BLaER1 treated with 17β-estradiol and CSF1 and Interleukin-3, amounts not matched to agents 10 nM and 100 nM (cell line): ENCODE results near the gene MMP15.
A peak's percentile ranks its signal among the peaks of the same experiment; 100 is the strongest.
"Not testable (repeated sequence)": the region's sequence is repeated elsewhere in the genome, so short reads cannot be mapped to it uniquely, and the experiment has no call there.

Experiments used
- H3K27ac ChIP-seq, 11 experiments: shearing (Covaris generic); formaldehyde crosslinking; 2 replicates each; pipeline ENCODE4 v1.8.1; 2022
- H3K27me3 ChIP-seq, 11 experiments: shearing (Covaris generic); formaldehyde crosslinking; 2 replicates each; pipeline ENCODE4 v1.8.1; 2022
- H3K36me3 ChIP-seq, 11 experiments: shearing (Covaris generic); formaldehyde crosslinking; 2 replicates each; pipeline ENCODE4 v1.8.1; 2022
- H3K4me1 ChIP-seq, 10 experiments: shearing (Covaris generic); formaldehyde crosslinking; 2 replicates each; pipeline ENCODE4 v1.8.1; 2022
- H3K4me2 ChIP-seq, 11 experiments: shearing (Covaris generic); formaldehyde crosslinking; 2 replicates each; pipeline ENCODE4 v1.8.1; 2022
- H3K4me3 ChIP-seq, 10 experiments: shearing (Covaris generic); formaldehyde crosslinking; 2 replicates each; pipeline ENCODE4 v1.8.1; 2022
- H3K9ac ChIP-seq, 11 experiments: shearing (Covaris generic); formaldehyde crosslinking; 2 replicates each; pipeline ENCODE4 v1.8.1; 2022
- H3K9me3 ChIP-seq, 11 experiments: shearing (Covaris generic); formaldehyde crosslinking; replicated peaks in 1 of 11; 2 replicates each; pipeline ENCODE4 v1.8.1; 2022
- H4K20me1 ChIP-seq, 11 experiments: shearing (Covaris generic); formaldehyde crosslinking; 2 replicates each; pipeline ENCODE4 v1.8.1; 2022
- Cebpa-rat ChIP-seq, 11 experiments: shearing (Covaris generic); IDR thresholded peaks; 2 replicates each; pipeline ENCODE4 v1.8.1; 2022

The MMP15 gene

GRCh38 chr16:58053682-58054005, 28.1 kb downstream of the MMP15 start:
- Histone ChIP-seq H4K20me1 (no peaks in the 10 kb centered on the region), H3K4me1 (peaks cover 0 to 37% (median 12%) of the 10 kb centered on the region in 10 experiments; a peak in 16 of 20 replicates)

DNA sequence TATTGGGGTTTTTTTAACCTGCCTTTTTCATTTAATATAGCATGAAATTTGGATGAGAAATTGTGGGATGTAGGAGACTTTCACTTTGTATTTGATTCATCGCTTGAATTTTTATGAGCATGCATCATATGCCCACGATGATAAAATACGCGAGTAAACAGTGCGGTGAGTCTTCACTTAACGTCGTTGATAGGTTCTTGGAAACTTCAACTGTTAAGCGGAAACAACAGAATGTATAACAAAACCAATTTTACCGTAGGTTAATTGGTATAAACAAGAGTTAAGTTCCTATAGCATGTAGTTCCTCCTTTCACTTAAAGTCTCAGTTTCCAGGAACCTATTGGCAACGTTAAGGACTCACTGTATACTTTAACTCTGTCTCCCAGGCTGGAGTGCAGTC, 28.7 kb downstream of the MMP15 start:
- Histone ChIP-seq H3K4me2 (no peak overlapping the region), H3K36me3 (no peaks in the 10 kb centered on the region), H3K4me3 (no peak overlapping the region), H3K27ac (no peak overlapping the region), H3K9me3 (peaks cover 0 to 9% (median 0%) of the 10 kb centered on the region in 11 experiments; a peak in 3 of 22 replicates), H3K4me1 (peaks cover 0 to 34% (median 12%) of the 10 kb centered on the region in 10 experiments; a peak in 16 of 20 replicates), H3K27me3 (no peaks in the 10 kb centered on the region), H3K9ac (no peak overlapping the region), H4K20me1 (no peaks in the 10 kb centered on the region)
- TF ChIP-seq Cebpa-rat (IDR thresholded peaks at IDR 0.05) = no peak

More at GRCh38 chr16:58053682-58054005, 28.1 kb downstream of the MMP15 start:
- TF ChIP-seq Cebpa-rat (IDR thresholded peaks at IDR 0.05) = 0 out of 22 replicates have a peak, but pooled peaks of 1 of the 11 experiments have one; percentile 17
- H3K36me3 ChIP-seq = no peaks in the 10 kb centered on the region
- no peak overlapping the region for H3K9ac ChIP-seq
- no peak overlapping the region for H3K4me2 ChIP-seq
- no peaks in the 10 kb centered on the region for H3K27me3 ChIP-seq
- H3K27ac ChIP-seq = no peak overlapping the region
- no peak overlapping the region for H3K4me3 ChIP-seq
- H3K9me3 ChIP-seq = peaks cover 0 to 9% (median 0%) of the 10 kb centered on the region in 11 experiments; a peak in 3 of 22 replicates

DNA sequence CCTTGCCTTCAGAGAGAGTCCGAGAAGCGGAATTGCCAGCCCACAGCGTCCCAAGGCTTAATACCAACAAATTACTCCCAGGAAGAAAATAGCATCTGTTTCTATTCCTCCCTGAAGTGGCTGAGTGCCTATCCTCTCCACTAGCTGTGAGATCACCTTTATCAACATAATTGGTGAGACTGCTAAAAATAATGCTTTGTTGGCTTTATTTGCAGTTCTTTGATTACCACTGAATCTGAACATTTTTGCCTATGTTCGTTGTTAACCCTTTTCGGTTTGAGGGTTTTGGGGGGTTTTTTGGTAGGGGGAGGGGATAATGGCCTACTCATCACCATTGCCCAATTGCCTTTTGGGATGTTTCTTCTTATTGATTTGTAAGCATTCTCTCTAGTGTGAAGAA, 31.0 kb downstream of the MMP15 start:
- H3K4me3 ChIP-seq = no peak overlapping the region
- no peak for TF ChIP-seq Cebpa-rat (IDR thresholded peaks at IDR 0.05)

DNA sequence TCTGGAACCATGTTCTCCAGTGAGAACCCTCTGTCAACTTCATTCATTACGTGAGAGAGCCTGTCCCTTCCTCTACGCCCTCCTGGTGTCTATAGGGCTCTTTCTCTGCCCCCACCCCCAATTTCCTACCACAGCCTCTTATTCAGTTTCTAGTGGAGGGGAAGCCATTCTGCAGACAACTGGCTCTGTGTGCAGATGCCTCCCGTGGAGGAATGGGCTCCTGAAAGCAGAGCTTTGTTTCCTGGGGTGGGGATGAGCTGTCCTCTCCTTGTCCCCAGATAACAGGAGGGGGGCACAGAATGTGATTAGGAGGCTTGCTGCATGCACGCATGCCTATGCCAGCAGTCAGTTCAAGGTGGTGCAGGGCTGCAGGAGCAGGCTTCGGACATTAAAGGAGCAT, 31.6 kb downstream of the MMP15 start:
- Histone ChIP-seq H3K4me3 (no peak overlapping the region), H3K9ac (no peak overlapping the region), H3K27me3 (no peaks in the 10 kb centered on the region), H3K4me1 (peaks cover 0 to 14% (median 4%) of the 10 kb centered on the region in 10 experiments; a peak in 9 of 20 replicates), H3K4me2 (no peak overlapping the region), H4K20me1 (no peaks in the 10 kb centered on the region), H3K27ac (no peak overlapping the region), H3K9me3 (peaks cover 0 to 9% (median 0%) of the 10 kb centered on the region in 11 experiments; a peak in 3 of 22 replicates), H3K36me3 (no peaks in the 10 kb centered on the region)
- TF ChIP-seq Cebpa-rat (IDR thresholded peaks at IDR 0.05) = no peak

More for the DNA sequence above, 31.0 kb downstream of the MMP15 start:
- Histone ChIP-seq H3K27me3 (no peaks in the 10 kb centered on the region), H4K20me1 (no peaks in the 10 kb centered on the region), H3K27ac (no peak overlapping the region), H3K4me2 (no peak overlapping the region), H3K9ac (no peak overlapping the region), H3K4me1 (peaks cover 0 to 17% (median 4%) of the 10 kb centered on the region in 10 experiments; a peak in 9 of 20 replicates), H3K36me3 (no peaks in the 10 kb centered on the region), H3K9me3 (peaks cover 0 to 9% (median 0%) of the 10 kb centered on the region in 11 experiments; a peak in 3 of 22 replicates)

DNA sequence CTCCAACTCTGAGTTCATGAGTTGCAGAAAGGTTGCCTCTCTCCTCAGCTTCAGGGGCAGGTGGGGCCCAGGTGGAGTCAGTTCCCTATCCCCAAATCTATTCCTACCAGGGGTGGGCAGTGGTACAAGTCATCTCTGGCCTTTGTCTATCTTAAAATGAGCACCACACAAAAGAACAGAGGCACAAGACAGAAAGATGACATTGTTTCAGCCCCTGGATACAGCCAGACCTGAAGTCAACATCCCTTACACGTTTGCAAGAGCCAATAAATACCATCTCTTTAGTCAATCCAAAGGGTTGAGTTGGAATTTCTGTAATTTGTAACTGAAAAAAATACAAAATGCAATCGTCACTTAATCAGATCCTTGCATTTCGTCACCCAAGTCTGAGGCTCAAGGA, 32.2 kb downstream of the MMP15 start:
- Histone ChIP-seq H3K4me2 (no peak overlapping the region), H3K27ac (no peak overlapping the region), H3K27me3 (no peaks in the 10 kb centered on the region), H3K36me3 (no peaks in the 10 kb centered on the region), H3K4me1 (peaks cover 0 to 9% (median 4%) of the 10 kb centered on the region in 10 experiments; a peak in 9 of 20 replicates), H3K4me3 (no peak overlapping the region), H3K9ac (no peak overlapping the region), H4K20me1 (no peaks in the 10 kb centered on the region), H3K9me3 (peaks cover 0 to 8% (median 0%) of the 10 kb centered on the region in 11 experiments; a peak in 3 of 22 replicates)
- no peak for TF ChIP-seq Cebpa-rat (IDR thresholded peaks at IDR 0.05)

DNA sequence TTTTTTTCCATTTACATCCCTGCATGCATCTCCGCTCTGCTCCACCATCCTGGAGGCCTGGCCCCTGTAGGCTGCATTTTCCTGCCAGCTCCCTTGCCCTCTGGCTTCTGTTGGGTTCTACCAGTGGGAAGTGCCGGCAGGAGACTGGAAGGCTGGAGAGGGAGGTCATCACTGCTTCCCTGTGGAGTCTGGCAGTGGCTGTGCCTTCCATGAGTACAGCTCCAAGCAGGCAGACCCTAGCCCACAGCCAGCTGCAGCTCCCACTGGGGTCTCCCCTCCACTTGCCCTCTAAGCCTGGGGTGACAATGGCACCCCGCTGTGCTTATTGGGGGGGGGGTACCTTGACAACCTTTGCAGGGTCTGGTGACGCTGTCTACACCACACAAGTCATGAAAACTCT, 37.3 kb downstream of the MMP15 start:
- no peaks in the 10 kb centered on the region for H4K20me1 ChIP-seq
- H3K9me3 ChIP-seq = no peaks in the 10 kb centered on the region
- H3K4me2 ChIP-seq = no peak overlapping the region

DNA sequence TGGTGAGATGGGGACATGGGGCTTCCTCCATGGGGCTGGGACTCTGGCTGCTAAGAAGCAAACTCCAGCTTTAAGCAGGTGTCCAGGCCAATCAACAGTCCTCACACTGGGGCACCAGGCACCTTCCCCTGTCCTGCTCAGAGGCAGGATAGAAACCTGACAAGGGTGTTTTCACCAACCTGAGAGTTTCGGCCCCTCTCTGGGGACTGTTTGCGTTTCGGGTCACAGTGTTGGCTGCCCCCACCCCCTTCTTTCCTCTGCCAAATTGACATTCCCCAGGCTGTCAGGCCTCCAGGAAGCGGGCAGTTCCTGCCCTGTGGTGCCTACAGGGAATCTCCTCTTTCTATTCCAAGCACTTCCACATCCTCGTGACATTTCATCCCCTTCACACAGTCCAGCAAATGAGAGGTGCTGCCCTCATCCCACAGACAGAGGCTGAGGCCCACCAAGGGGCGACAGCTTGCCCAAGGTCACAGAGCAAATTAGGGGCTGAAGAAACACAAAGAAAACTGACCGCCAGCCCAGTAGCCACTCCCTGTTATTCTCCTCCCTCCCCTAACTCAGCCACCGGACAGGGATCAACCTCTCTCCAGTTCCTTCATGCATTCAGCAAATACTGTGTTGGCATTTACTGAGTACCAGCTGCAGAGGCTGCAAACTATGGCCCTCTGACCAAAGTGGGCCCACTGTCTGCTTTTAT, 38.0 kb downstream of the MMP15 start:
- H3K9ac ChIP-seq = no peak overlapping the region; a peak in 1 of 22 replicates
- peaks cover 0 to 5% (median 0%) of the 10 kb centered on the region in 10 experiments; a peak in 2 of 20 replicates for H3K4me1 ChIP-seq
- no peak overlapping the region for H3K27ac ChIP-seq
- no peak overlapping the region; a peak in 1 of 22 replicates for H3K4me2 ChIP-seq
- no peak overlapping the region for H3K4me3 ChIP-seq
- no peaks in the 10 kb centered on the region for H3K9me3 ChIP-seq
- H3K27me3 ChIP-seq = no peaks in the 10 kb centered on the region
- no peaks in the 10 kb centered on the region for H4K20me1 ChIP-seq
- no peaks in the 10 kb centered on the region for H3K36me3 ChIP-seq
- TF ChIP-seq Cebpa-rat (IDR thresholded peaks at IDR 0.05) = no peak

More for the DNA sequence above, 37.3 kb downstream of the MMP15 start:
- H3K4me3 ChIP-seq = no peak overlapping the region
- no peaks in the 10 kb centered on the region for H3K36me3 ChIP-seq
- H3K9ac ChIP-seq = no peak overlapping the region
- H3K27ac ChIP-seq = no peak overlapping the region
- peaks cover 0 to 5% (median 0%) of the 10 kb centered on the region in 10 experiments; a peak in 1 of 20 replicates for H3K4me1 ChIP-seq
- no peaks in the 10 kb centered on the region for H3K27me3 ChIP-seq
- TF ChIP-seq Cebpa-rat (IDR thresholded peaks at IDR 0.05) = no peak

DNA sequence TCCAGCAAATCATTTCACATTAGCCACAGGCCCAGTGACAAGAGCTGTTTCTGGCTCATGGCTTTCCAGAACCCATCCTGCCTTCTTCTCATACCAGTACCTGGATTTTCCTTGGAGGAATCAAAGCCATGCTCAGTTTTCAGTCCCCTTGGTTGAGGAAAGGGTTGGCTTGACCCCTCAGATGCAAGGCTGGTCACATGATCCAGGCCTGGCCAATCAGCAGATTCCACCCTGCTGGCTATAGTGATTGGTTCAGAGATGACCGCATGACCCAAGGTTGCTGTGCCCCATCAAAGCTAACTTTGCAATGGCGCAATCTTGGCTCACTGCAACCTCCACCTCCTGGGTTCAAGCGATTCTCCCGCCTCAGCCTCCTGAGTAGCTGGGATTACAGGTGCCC, 45.0 kb downstream of the MMP15 start:
- H3K4me2 ChIP-seq = no peak overlapping the region
- TF ChIP-seq Cebpa-rat (IDR thresholded peaks at IDR 0.05) = no peak

DNA sequence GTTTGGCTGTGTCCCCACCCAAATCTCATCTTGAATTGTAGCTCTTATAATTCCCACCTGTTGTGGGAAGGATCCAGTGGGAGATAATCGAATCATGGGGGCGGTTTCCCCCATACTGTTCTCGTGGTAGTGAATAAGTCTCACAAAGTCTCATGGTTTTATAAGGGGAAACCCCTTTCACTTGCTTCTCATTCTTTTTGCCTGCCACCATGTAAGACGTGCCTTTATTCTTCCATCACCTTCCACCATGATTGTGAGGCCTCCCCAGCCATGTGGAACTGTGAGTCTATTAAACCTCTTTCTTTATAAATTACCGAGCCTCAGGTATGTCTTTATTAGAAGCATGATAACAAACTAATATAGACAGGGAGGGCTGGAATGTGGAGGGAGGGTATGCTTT, 46.6 kb downstream of the MMP15 start:
- H3K9ac ChIP-seq, H3K27me3 ChIP-seq, H3K4me2 ChIP-seq, H3K27ac ChIP-seq, H3K4me3 ChIP-seq, H4K20me1 ChIP-seq, H3K36me3 ChIP-seq, H3K4me1 ChIP-seq: not testable (repeated sequence)
- peaks cover 8 to 24% (median 15%) of the 10 kb centered on the region in 11 experiments; a peak in 21 of 22 replicates for H3K9me3 ChIP-seq

More for the DNA sequence above, 45.0 kb downstream of the MMP15 start:
- H3K4me1 ChIP-seq = peaks cover 0 to 6% (median 0%) of the 10 kb centered on the region in 10 experiments; a peak in 2 of 20 replicates
- H3K27ac ChIP-seq = no peak overlapping the region
- H4K20me1 ChIP-seq = no peaks in the 10 kb centered on the region
- no peak overlapping the region for H3K4me3 ChIP-seq
- peaks cover 0 to 9% (median 0%) of the 10 kb centered on the region in 11 experiments; a peak in 5 of 22 replicates for H3K9me3 ChIP-seq
- H3K9ac ChIP-seq = no peak overlapping the region
- no peaks in the 10 kb centered on the region for H3K27me3 ChIP-seq
- no peaks in the 10 kb centered on the region for H3K36me3 ChIP-seq

DNA sequence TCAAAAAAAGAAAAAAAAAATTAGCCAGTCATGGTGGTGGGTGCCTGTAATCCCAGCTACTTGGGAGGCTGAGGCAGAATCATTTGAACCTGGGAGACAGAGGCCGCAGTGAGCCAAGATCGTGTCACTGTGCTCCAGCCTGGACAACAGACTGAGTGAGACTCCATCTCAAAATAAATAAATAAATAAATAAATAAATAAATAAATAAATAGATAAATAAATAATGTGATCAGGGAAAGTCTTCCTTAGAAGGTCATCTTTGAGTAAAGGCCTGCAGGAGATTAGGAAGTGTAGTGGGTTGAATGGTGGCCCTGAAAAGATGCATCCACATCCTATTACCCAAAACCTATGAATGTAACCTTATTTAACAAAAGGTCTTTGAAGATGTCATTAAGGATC, 47.5 kb downstream of the MMP15 start:
- H3K27me3 ChIP-seq, H3K9ac ChIP-seq, H3K4me1 ChIP-seq, H3K36me3 ChIP-seq, H3K27ac ChIP-seq, H3K4me2 ChIP-seq, H4K20me1 ChIP-seq, H3K4me3 ChIP-seq: not testable (repeated sequence)
- peaks cover 8 to 34% (median 23%) of the 10 kb centered on the region in 11 experiments; a peak in 21 of 22 replicates for H3K9me3 ChIP-seq
